DND-41 (cell line): Measurements from ENCODE around the gene HMGB4.

Source experiments
- CTCF ChIP-seq: IDR thresholded peaks from 2 replicates; pipeline ENCODE4 v1.5.1; 2012; ENCODE audit warnings: borderline replicate concordance, low read length, moderate library complexity, mild to moderate bottlenecking; ENCODE audit not compliant: poor library complexity, severe bottlenecking; ENCODE audit errors: extremely low read depth
- EZH2 ChIP-seq: IDR thresholded peaks from 3 replicates; pipeline ENCODE4 v1.6.1; 2012; ENCODE audit warnings: borderline replicate concordance, low read depth, mild to moderate bottlenecking, moderate library complexity, low read length, inconsistent platforms; ENCODE audit not compliant: severe bottlenecking

- no peak for TF ChIP-seq CTCF
- no peak for TF ChIP-seq EZH2
Measured at GRCh38 chr1:33895976-33896375, 32.1 kb downstream of the HMGB4 start.
